Left lung (tissue), 10 donors: Measurements from ENCODE around the gene MTREX. TPM values are rescaled to one million over a fixed set of nuclear protein-coding genes. Genes with fewer than 3 reads are reported as not detected.

ENCODE experiments used
- ATAC-seq: fragments of 200-7000 bp; cut with Tn5 transposase; one replicate; pipeline ENCODE4 v1.9.1; 2020; ENCODE audit warnings: moderate library complexity
- DNase-seq, 4 donors: peaks; one replicate each; pipeline ENCODE4 v3.0.0-alpha.2; 2013 to 2020
- H3K27ac ChIP-seq, 2 donors: fragments of 200-600 bp; sonication (generic) in 1 of 2; one replicate each; pipeline versions ENCODE4 v1.5.0 to v1.8.0; 2020 to 2021
- H3K27me3 ChIP-seq, 2 donors: fragments of 200-600 bp; sonication (generic) in 1 of 2; one replicate each; pipeline versions ENCODE4 v1.5.0 to v1.8.0; 2020 to 2021
- H3K36me3 ChIP-seq, 2 donors: fragments of 200-600 bp; sonication (generic) in 1 of 2; one replicate each; pipeline versions ENCODE4 v1.5.0 to v1.8.0; 2020 to 2021
- H3K4me1 ChIP-seq, 2 donors: fragments of 200-600 bp; one replicate each; pipeline ENCODE4 v1.8.0; 2021
- H3K4me3 ChIP-seq, 2 donors: fragments of 200-600 bp; sonication (generic) in 1 of 2; one replicate each; pipeline versions ENCODE4 v1.5.0 to v1.8.0; 2020 to 2021; ENCODE audit warnings: mild to moderate bottlenecking in 1 of 2
- H3K9me3 ChIP-seq, 2 donors: fragments of 200-600 bp; sonication (generic) in 1 of 2; one replicate each; pipeline versions ENCODE4 v1.5.0 to v1.8.0; 2020 to 2021
- intact Hi-C, 2 donors: fragments of 100-400 bp; cut with DNase I; formaldehyde crosslinking; loops; one replicate each; pipeline versions ENCODE4 v1.11.2 to v1.14.2; 2022
- polyA plus RNA-seq, 6 donors: library from polyadenylated mRNA; unstranded; fragments of 120-200 nt; gene quantifications; one replicate each; pipeline ENCODE4 v1.2.1, GENCODE V29; 2013; ENCODE audit not compliant: insufficient read length in 6 of 6
- total RNA-seq, 2 donors: library from RNA; stranded (reverse); fragmentation: NEBNext Ultra II Directional; extraction: Animal tissue kit (Norgen Biotek cat#: 25700); gene quantifications; one replicate each; pipeline ENCODE4 v1.2.1, GENCODE V29; 2021
- TF ChIP-seq, protein P1 (sequence below), 2 donors: fragments of 200-600 bp; sonication (generic) in 1 of 2; IDR thresholded peaks; one replicate each; pipeline versions ENCODE4 v1.5.0 to v1.8.0; 2021; ENCODE audit warnings: antibody characterized with exemption in 2 of 2
- donor health status: DM: no; HTN: yes; CAD: no.
- donor health status: DM: no; HTN: no; CAD: no.

The MTREX gene
- total and polyA plus RNA-seq, 8 donors: 48.8 to 112 (median 87.6) TPM

DNA sequence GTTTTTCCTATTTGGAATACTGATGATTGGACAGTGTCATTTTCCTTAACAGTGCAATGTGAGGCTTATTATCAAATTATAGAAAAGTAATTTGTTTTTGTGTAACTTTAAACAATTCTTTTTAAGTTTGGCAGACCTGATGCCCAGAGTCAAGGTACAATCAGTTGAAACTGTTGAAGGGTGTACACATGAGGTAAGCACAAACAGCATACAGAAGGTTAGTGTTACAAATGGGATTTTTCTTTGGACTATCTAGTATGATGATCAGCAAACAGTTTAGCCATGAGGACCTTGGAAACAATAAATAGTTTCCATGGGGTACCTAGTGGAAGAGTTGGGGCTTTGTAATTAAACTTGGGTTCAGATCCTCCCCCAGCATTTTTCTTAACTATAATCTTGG, 16.2 kb downstream of the MTREX start:
- Histone ChIP-seq H3K27ac (no peak overlapping the region), H3K36me3 (peaks cover 0 to 28% of the 10 kb centered on the region in 2 donors), H3K4me3 (no peak overlapping the region), H3K4me1 (no peaks in the 10 kb centered on the region), H3K9me3 (no peaks in the 10 kb centered on the region), H3K27me3 (no peaks in the 10 kb centered on the region)
- intact Hi-C loops: no loop called here
- no peak for DNase-seq
- TF ChIP-seq, protein P1, sequence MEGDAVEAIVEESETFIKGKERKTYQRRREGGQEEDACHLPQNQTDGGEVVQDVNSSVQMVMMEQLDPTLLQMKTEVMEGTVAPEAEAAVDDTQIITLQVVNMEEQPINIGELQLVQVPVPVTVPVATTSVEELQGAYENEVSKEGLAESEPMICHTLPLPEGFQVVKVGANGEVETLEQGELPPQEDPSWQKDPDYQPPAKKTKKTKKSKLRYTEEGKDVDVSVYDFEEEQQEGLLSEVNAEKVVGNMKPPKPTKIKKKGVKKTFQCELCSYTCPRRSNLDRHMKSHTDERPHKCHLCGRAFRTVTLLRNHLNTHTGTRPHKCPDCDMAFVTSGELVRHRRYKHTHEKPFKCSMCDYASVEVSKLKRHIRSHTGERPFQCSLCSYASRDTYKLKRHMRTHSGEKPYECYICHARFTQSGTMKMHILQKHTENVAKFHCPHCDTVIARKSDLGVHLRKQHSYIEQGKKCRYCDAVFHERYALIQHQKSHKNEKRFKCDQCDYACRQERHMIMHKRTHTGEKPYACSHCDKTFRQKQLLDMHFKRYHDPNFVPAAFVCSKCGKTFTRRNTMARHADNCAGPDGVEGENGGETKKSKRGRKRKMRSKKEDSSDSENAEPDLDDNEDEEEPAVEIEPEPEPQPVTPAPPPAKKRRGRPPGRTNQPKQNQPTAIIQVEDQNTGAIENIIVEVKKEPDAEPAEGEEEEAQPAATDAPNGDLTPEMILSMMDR (IDR thresholded peaks at IDR 0.05): no peak
- no peak for ATAC-seq

- no peak overlapping the region for H3K4me3 ChIP-seq
- intact Hi-C loops: no loop called here
- DNase-seq (peak in 1 of 4 donors; percentile 47), ATAC-seq (peak; percentile 64)
- peaks cover 0 to 37% of the 10 kb centered on the region in 2 donors for H3K36me3 ChIP-seq
- H3K27me3 ChIP-seq: no peaks in the 10 kb centered on the region
- H3K27ac ChIP-seq: no peak overlapping the region
- H3K4me1 ChIP-seq: no peaks in the 10 kb centered on the region
- H3K9me3 ChIP-seq: no peaks in the 10 kb centered on the region
- TF ChIP-seq, protein P1 (IDR thresholded peaks at IDR 0.05): peak in 1 of 2 donors; percentile 45
Observed at GRCh38 chr5:55324815-55325418, 17.1 kb downstream of the MTREX start.

DNA sequence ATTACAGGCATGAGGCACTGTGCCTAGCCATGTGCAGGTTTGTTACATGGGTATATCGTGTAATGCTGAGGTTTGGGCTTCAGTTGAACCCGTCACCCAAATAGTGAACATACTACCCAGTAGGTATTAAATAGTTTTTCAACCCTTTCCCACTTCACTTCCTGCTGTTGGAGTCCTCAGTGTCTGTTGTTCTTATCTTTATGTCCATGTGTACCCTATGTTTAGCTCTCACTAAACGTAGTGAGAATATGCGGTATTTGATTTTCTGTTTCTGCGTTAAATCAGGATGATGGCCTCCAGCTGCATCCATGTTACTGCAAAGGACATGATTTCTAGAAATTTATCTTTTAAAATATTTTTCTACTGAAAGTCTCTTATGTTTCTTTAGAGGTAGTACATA, 17.8 kb downstream of the MTREX start:
- no peak overlapping the region for H3K27ac ChIP-seq
- no peaks in the 10 kb centered on the region for H3K4me1 ChIP-seq
- DNase-seq (no peak), ATAC-seq (no peak)
- H3K4me3 ChIP-seq: no peak overlapping the region
- intact Hi-C loops: no loop called here
- TF ChIP-seq, protein P1 (IDR thresholded peaks at IDR 0.05): no peak
- no peaks in the 10 kb centered on the region for H3K9me3 ChIP-seq
- peaks cover 0 to 43% of the 10 kb centered on the region in 2 donors for H3K36me3 ChIP-seq
- H3K27me3 ChIP-seq: no peaks in the 10 kb centered on the region

- H3K36me3 ChIP-seq: peaks cover 0 to 60% of the 10 kb centered on the region in 2 donors
- ATAC-seq: no peak
- intact Hi-C loops: no loop called here
- no peak overlapping the region for H3K4me3 ChIP-seq
- H3K27ac ChIP-seq: no peak overlapping the region
- no peak for DNase-seq
- H3K4me1 ChIP-seq: no peaks in the 10 kb centered on the region
- no peaks in the 10 kb centered on the region for H3K9me3 ChIP-seq
- no peaks in the 10 kb centered on the region for H3K27me3 ChIP-seq
- TF ChIP-seq, protein P1 (IDR thresholded peaks at IDR 0.05): no peak
Observed at GRCh38 chr5:55327281-55327680, 19.5 kb downstream of the MTREX start.

DNA sequence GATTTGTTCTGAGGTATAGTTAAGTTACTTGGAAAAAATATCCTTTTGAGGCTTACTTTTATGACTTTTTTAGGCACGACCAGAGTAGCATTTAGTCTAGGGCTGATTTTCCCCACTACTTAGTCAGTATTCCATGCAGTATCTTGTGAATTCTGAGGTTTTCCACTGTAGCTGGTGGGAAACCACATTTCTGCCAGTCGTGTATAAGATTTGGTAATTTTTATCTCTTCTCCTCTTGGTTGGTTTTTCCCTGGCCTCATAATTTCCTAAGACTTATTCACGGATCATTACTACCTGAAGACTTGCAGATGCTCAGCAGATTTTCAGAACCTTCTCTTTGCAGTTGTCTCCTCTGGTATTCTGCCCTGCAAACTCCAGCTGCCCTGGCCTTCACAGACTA, 23.5 kb downstream of the MTREX start:
- H3K27ac ChIP-seq: no peak overlapping the region
- no peaks in the 10 kb centered on the region for H3K9me3 ChIP-seq
- no peak for ATAC-seq
- H3K4me1 ChIP-seq: no peaks in the 10 kb centered on the region
- no peaks in the 10 kb centered on the region for H3K27me3 ChIP-seq
- TF ChIP-seq, protein P1 (IDR thresholded peaks at IDR 0.05): no peak
- H3K4me3 ChIP-seq: no peak overlapping the region
- no peak for DNase-seq
- intact Hi-C loops: loop anchor here in 1 of 2 donors (10.0 kb wide), 1 partner anchor 353 kb away; no protein-coding TSS in a partner anchor
- peaks cover 0 to 70% of the 10 kb centered on the region in 2 donors for H3K36me3 ChIP-seq
